HL-60/S4 (cell line): ENCODE results near the gene KDM7A.
"Not testable (repeated sequence)": the region's sequence is repeated elsewhere in the genome, so short reads cannot be mapped to it uniquely, and the experiment has no call there.

ENCODE experiments used
- in situ Hi-C: fragments of 300-500 bp; cut with MboI; formaldehyde crosslinking; loops from 2 replicates; pipeline ENCODE4 v1.14.3; 2022; ENCODE audit warnings: low sequenced_read_pairs

The KDM7A gene

DNA sequence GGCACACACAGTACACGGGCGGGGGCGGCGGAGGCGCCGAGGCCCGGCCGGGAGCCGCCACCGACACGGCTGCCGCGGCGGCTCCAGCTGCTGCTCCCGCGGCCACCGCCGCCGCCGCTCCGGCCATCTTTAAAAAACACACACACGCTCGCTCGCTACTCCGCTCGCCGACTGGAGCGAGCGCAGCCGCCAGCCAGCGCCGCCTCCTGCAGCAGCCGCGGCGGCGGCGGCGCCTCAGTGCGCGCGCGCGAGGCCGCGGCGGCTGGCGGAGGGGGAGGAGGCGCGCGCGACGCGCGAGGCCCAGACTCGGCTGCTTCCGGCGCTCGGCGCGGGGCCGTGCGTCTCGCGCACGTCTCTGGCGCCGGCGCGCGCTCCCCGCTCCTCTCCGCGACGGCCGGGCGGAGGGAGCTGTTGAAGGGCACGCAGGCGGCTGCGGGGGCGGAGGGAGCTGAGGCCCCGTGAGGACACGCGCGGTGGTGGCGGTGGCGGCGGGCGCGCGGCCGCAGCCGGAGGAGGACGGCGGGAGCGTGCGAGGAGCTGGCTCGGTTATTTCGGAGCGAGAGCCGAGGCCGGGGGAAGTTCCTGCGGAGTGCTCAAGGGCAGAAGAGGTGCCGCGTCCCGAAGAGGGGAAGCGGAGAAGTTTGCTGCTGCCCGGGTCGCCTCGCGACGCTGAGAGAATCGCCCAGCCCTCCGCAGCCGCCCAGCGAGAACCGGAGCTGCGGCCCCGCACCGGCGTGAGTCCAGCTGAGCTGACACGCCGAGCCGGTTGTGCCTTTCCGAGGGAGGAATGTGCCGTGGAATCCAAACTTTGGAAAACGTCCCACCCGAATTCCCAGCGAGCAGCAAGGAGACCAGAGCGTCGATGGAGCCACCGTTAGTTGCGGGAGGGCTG lies at the start of gene KDM7A:
Gene KDM7A (minus strand): TSS at position 173 of the 892 bp plus-strand sequence. CDS start 46 bp downstream, at position 127.
- in situ Hi-C loops = no loop called here

- in situ Hi-C loops = no loop called here
Measured at GRCh38 chr7:140225562-140226249, 48.9 kb upstream of the KDM7A start.

DNA sequence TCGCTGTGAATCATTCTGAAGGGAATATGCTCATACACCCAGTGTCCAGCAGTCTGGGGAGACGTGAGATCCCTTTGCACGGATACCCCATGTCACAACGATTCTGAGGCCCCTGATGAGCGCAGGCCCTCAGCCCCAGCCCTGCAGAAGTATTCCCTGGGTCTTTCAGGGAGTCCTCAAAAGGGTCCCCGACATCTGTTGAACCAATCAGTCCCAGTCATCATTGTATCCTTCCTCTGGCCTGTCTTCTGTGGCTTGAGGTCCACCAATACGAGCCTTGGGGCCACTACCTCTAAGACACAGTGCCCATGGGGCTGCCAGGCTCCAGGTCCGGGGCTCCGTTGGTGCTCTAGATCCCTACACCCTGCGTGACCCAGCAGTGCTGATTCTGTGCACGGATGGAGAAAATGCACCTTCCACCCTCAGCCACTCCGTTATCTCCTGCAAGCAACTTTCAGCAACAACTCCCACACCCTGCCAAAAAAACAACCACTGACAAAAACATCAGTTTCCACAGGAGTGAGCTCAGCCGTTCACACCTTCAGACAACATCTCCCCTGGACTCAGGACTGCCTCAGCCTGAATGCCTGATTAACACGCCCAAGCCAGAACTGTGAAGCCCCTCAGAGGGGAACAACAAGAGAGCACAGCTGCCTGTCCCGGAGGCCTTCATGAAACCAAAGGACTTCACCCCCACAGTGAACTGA lies 46.9 kb upstream of the KDM7A start:
- in situ Hi-C loops = no loop called here

- in situ Hi-C loops = no loop called here
Measured at GRCh38 chr7:140222814-140223213, 46.0 kb upstream of the KDM7A start.

DNA sequence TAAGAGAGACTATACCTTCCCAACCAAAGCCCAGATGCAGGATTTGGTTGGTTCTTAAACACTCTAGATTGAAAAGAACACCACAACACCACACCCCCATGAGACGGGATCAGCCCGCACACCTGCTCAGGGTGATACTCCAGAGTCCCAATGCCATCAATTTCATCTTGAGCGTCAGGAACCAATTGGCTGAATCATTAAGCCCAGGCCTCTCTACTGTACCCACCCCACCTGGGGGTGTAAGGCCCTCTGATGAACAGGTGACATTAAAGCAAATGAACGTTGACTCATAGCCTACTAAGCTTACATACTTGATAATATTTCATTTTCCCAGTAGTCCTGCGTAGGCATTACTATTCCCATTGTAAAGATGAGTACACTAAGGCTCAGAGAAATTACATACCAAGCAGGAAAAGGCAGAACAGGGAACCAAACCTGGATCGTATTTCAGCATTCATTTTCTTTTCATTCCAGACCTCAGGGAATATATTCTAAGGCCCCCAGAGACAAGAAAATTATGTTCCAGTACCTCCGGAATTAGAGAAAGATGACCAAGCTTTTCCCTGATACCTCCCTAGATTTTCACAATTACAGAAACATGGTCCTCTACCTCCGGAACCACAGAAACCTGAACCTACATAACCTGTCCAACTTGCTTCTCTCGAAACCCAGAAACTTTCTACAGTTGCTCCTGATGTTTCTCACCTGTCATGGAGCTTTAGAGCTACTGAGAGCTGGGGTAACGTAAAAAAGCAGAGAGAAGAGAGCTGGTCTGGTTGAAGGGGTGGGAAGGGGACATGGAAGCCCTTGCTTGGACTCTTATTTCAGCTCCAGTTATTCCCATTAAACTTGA lies 43.1 kb upstream of the KDM7A start:
- in situ Hi-C loops = no loop called here

DNA sequence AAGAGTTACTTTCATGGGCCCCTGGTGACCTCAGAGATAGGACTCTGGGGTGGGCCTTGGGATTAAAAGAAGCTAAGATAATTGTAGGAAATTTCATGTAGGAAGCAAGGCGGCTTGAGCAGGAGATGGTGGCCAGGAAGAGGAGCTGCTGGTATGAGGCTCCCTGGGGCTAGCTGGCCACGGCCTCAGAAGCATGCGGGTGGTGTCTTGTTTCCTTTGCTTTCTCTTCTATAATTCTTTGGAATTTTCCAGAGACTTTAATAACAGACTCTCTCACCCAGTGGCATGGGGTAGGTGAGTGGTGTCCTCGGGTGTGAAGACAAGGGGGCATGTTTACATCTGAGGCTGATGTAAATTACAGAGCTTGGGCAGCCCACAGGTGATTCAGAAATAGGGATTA lies 41.9 kb upstream of the KDM7A start:
- in situ Hi-C loops = no loop called here

DNA sequence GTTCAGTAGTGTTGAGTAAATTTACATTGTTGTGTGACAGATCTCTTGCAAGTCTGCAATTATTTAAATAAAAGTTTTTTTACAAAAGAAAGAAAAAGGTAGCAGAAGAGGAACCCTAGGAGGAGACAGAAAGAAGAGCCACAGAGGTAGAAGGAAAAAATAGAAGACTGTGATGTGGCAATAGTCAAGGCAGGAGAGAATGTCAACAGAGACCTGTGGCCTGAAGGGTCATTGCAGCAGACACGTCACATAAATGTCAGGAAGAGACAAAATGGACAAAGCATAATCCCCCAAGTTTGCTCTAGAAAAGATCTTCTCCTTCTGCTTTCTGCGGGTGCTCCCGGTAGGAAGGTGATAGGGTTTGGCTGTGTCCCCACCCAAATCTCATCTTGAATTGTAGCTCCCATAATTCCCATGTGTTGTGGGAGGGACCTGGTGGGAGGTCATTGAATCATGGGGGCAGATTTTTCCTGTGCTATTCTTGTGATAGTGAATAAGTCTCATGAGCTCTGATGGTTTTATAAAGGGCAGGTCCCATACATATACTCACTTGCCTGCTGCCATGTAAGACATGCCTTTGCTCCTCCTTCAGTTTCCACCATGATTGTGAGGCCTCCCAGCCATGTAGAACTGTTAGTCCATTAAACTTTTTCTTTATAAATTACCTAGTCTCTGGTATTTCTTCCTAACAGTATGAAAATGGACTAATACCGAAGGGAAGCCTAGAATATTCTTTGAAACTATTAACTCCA lies 41.1 kb upstream of the KDM7A start:
- in situ Hi-C loops = no loop called here

GRCh38 chr7:140215281-140215680 lies 38.5 kb upstream of the KDM7A start:
- in situ Hi-C loops = no loop called here

- in situ Hi-C loops = no loop called here
Measured at GRCh38 chr7:140214075-140214684, 37.4 kb upstream of the KDM7A start.

DNA sequence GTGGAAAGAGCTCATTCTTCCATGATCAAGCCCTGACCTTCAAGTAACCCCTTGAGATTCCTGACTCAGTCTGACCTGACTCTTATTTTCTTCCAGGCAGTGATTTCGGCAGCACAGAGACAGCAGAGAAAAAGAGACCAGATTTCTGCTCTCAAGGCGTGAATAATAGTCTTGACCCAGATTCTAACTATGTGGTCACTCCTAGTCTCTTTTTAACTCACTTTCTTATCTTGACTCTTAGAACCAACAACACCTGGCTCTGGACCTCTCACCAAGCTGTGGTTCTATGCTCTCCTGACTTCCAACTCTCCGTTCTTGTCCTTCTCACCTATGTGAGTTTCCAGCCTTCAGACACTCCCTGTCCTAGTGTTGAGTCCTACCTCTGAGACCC lies 36.9 kb upstream of the KDM7A start:
- in situ Hi-C loops = no loop called here

- in situ Hi-C loops = no loop called here
Measured at GRCh38 chr7:140212100-140212881, 35.5 kb upstream of the KDM7A start.

DNA sequence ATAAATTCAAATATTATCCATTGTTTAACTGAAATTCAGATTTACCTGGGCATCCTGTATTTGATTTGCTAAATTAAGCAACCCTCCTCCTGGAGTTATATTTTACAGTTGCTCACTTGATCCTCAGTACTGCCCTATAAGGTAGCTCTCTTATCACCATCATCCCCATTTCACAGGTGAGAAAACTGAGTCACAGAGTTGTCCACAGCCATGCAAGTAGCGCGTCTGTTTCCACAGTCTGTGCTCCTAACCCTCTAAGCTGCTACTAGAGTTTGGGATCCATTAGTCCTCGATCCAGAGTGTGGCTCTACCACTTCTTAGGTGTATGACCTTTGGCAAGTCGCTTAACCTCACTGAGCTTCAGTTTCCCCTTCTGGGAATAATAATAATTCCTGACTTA lies 34.9 kb upstream of the KDM7A start:
- in situ Hi-C loops = no loop called here

DNA sequence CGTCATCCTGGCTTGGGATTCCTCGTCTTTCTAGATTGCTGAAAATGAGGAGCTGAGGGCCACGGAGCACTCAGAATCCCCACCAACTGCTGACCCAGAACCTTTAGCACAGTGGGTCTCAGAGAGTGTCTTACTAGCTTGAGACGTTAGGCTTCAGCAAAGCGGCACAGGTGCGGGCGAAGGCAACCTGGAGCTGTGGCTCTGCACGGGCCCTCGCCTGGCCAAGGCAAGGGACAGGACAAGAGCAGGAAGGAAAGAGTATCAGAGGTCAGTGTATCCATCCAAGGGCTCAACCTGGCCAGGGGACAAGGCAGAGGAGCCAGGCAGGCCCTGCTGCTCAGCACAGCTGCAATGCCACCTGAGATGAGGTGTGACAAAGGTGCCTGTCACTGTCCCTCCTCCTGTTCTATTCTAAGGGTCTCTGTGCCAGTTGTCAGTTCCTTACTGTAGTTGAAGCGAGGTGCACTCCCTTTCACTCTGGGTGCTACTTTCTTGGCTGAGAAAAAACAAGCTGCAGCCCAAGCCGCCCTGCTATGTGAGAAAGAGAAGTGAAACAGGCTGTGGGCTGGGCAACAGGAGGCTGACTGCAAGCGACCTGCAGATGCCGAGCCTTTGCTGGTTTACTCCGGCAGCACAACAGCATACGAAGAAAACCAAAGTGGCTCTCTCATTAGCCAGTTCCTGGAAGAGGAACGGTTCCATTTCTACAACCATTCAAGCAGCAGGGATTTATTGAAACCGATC lies 33.3 kb upstream of the KDM7A start:
- in situ Hi-C loops = no loop called here

GRCh38 chr7:140206616-140207389 lies 30.0 kb upstream of the KDM7A start:
- in situ Hi-C loops = no loop called here

DNA sequence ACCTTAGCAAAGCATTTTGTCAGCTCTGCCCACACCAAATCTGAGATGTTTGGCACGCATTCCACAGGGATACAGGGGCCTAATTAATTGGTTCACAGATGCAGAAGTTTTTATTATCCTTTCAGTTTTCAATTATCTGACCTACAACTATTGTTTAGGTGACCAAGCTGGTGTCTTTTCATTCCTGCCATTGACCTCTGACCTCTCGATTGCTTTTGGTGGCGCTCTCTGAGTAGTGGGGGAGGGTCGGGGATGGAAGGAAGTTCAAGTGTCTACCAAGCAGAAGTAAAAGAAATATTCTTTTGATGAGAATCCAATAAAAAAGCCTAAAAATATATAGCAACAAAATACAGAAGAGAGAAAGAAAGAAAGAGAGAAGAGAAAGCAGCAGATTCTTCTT lies 28.8 kb upstream of the KDM7A start:
- in situ Hi-C loops = no loop called here

DNA sequence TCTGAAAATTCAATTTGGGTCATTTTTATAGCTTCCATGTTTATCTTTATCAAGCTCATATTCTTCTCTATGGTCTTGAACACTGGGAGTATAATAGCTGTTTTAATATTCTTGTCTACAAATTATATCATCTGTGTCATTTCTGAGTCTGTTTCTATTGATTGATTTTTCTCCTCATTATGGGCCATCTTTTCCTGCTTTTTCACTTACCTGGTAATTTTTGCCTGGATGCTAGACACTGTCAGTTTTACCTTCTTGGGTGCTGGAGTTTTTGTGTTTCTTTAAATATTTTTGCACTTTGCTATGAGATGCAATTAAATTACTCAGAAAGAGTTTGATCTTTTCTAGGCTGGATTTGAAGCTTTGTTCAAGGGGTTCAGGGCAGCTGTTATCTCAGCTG lies 26.8 kb upstream of the KDM7A start:
- in situ Hi-C loops = no loop called here

- in situ Hi-C loops = not testable (repeated sequence)
Measured at GRCh38 chr7:140202942-140203341, 26.2 kb upstream of the KDM7A start.
